Measurements from ENCODE around the gene CCDC68.

DNA sequence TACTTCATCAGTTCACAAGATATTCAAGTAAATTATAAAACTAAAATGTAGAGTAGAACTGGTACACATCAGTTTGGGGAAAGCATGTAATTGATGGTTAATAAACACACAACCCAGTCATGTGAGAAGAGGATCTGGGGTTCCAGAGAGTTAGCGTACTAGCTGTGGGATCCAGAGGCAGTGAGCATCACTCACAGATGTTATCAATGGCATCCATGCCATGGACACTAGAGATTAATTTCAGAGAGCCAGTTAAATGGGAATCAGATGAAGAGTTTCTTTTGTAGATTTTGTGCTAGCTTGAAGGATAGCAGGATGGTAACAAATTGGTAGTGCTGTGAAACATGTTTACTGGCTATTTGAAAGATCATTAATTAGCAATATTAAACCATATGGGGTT lies 21.8 kb upstream of the CCDC68 start:
- TF ChIP-seq, protein P1, sequence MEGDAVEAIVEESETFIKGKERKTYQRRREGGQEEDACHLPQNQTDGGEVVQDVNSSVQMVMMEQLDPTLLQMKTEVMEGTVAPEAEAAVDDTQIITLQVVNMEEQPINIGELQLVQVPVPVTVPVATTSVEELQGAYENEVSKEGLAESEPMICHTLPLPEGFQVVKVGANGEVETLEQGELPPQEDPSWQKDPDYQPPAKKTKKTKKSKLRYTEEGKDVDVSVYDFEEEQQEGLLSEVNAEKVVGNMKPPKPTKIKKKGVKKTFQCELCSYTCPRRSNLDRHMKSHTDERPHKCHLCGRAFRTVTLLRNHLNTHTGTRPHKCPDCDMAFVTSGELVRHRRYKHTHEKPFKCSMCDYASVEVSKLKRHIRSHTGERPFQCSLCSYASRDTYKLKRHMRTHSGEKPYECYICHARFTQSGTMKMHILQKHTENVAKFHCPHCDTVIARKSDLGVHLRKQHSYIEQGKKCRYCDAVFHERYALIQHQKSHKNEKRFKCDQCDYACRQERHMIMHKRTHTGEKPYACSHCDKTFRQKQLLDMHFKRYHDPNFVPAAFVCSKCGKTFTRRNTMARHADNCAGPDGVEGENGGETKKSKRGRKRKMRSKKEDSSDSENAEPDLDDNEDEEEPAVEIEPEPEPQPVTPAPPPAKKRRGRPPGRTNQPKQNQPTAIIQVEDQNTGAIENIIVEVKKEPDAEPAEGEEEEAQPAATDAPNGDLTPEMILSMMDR (conservative IDR thresholded peaks at IDR 0.05 in 1 of 2, IDR thresholded peaks at IDR 0.05 in 1 of 2; ENCODE audit: low read depth in 1 of 2, low read length in 2 of 2), result no peak
- TF ChIP-seq EZH2 (IDR thresholded peaks at IDR 0.05; ENCODE audit: low read length, missing control alignments), result no peak
